GM12892 (cell line): Measurements from ENCODE around the gene FOXN1.

Experiments
- DNase-seq: peaks from one replicate; pipeline ENCODE4 v3.0.0; 2011; ENCODE audit not compliant: insufficient read length
- FAIRE-seq: peaks from 2 replicates; lab custom pipeline; 2011; peaks lifted over from hg19 to GRCh38; lab: Jason Lieb, UNC
- POLR2A ChIP-seq: IDR thresholded peaks from 2 replicates; pipeline ENCODE4 v1.6.1; 2011; ENCODE audit warnings: low read depth, low read length, control low read depth
- POLR2AphosphoS5 ChIP-seq: IDR thresholded peaks from 2 replicates; pipeline ENCODE4 v1.6.1; 2011; ENCODE audit warnings: low read depth, low read length, control low read depth
- TAF1 ChIP-seq: IDR thresholded peaks from 2 replicates; pipeline ENCODE4 v1.6.1; 2011; ENCODE audit warnings: low read depth, mild to moderate bottlenecking, control low read depth, low read length, borderline replicate concordance

Gene FOXN1

GRCh38 chr17:28547623-28548416, 41.7 kb downstream of the FOXN1 start:
- FAIRE-seq (peak; percentile 98), DNase-seq (peak; percentile 79)
- TF ChIP-seq TAF1 (no peak), POLR2A (no peak), POLR2AphosphoS5 (no peak)

- no peak for FAIRE-seq
- TF ChIP-seq POLR2A (no peak), TAF1 (no peak), POLR2AphosphoS5 (no peak)
- DNase-seq: no peak
These were observed 42.4 kb downstream of the FOXN1 start for GRCh38 chr17:28548417-28549130.

GRCh38 chr17:28549236-28550132, 43.3 kb downstream of the FOXN1 start:
- DNase-seq: no peak
- TF ChIP-seq POLR2AphosphoS5 (no peak), TAF1 (no peak), POLR2A (no peak)
- peak; percentile 94 for FAIRE-seq

- DNase-seq: no peak
- no peak for FAIRE-seq
- TF ChIP-seq POLR2A (no peak), TAF1 (no peak), POLR2AphosphoS5 (no peak)
These were observed 44.7 kb downstream of the FOXN1 start for GRCh38 chr17:28550858-28551257.

GRCh38 chr17:28551421-28552175, 45.5 kb downstream of the FOXN1 start:
- TF ChIP-seq POLR2AphosphoS5 (no peak), TAF1 (no peak), POLR2A (no peak)
- FAIRE-seq (no peak), DNase-seq (no peak)

GRCh38 chr17:28552176-28552999, 46.2 kb downstream of the FOXN1 start, which contains the start of gene UNC119:
UNC119 (minus strand) TSS chr17:28552624; CDS start chr17:28552557, 67 bp downstream.
- DNase-seq (peak; percentile 90), FAIRE-seq (peak; percentile 40)
- TF ChIP-seq POLR2A: peak; percentile 81
- TF ChIP-seq TAF1: peak; percentile 74; the same call in 1 of the 2 replicates
- 0 out of 2 replicates have a peak, but pooled peaks have one; percentile 37 for TF ChIP-seq POLR2AphosphoS5

DNA sequence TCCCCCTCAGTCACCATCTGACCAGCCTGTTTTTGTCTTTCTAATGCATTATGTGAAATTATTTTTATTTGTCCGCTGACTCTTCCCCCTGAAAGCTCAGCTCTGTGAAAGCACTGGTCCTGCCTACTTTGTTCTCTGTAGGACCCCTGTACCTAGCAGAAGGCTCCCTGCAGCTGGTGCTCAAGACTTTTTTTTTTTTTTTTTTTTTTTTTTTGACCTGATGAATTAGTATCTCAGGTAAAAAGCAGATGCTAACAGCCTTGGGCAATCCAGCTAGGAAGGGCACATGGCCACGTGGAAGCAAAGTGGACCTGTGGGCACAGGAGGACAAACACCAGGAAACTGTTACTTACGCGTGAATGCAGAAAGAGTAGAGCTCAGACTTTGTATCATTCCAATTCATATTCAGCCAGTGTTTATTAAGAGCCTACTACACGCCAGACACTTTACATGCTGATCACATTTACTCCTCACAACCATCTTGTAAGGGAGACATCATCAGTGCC, 46.9 kb downstream of the FOXN1 start:
- DNase-seq: no peak

DNA sequence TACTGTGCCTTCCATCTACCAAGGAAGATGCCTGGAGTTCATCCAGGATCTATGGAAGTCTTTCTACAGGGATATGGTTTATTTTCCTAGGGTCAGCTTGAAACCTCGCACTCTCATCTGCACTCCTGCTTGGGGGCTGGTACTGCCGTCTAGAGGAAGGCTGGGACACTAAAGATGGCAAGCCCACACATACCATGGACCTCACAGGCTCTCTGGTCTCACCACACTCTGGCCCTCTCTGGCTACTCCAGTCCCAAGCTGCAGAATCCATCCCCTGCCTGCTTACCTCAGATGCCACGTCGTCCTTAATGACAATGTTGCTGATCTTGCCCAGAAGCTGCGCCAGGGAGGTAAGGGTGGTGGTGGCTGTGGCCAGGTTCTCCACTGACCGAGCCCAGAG, 48.4 kb downstream of the FOXN1 start:
- FAIRE-seq: no peak
- DNase-seq: no peak

More for the DNA sequence above, 46.9 kb downstream of the FOXN1 start:
- no peak for FAIRE-seq
- no peak for TF ChIP-seq POLR2AphosphoS5
- no peak for TF ChIP-seq POLR2A
- no peak for TF ChIP-seq TAF1

GRCh38 chr17:28555022-28555421, 48.9 kb downstream of the FOXN1 start:
- TF ChIP-seq POLR2AphosphoS5 (no peak), POLR2A (no peak), TAF1 (no peak)
- DNase-seq: no peak
- no peak for FAIRE-seq

More for the DNA sequence above, 48.4 kb downstream of the FOXN1 start:
- no peak for TF ChIP-seq POLR2AphosphoS5
